T-helper 22 cell (primary cell): ENCODE measurements around the gene CASKIN1.
"Not testable (repeated sequence)": the region's sequence is repeated elsewhere in the genome, so short reads cannot be mapped to it uniquely, and the experiment has no call there.

Source experiments
- DNase-seq: peaks from one replicate; pipeline ENCODE4 v3.0.0-alpha.2; 2020; ENCODE audit warnings: low read depth

CASKIN1 gene

GRCh38 chr16:2155977-2156848 lies 40.2 kb downstream of the CASKIN1 start:
- DNase-seq: no peak

DNA sequence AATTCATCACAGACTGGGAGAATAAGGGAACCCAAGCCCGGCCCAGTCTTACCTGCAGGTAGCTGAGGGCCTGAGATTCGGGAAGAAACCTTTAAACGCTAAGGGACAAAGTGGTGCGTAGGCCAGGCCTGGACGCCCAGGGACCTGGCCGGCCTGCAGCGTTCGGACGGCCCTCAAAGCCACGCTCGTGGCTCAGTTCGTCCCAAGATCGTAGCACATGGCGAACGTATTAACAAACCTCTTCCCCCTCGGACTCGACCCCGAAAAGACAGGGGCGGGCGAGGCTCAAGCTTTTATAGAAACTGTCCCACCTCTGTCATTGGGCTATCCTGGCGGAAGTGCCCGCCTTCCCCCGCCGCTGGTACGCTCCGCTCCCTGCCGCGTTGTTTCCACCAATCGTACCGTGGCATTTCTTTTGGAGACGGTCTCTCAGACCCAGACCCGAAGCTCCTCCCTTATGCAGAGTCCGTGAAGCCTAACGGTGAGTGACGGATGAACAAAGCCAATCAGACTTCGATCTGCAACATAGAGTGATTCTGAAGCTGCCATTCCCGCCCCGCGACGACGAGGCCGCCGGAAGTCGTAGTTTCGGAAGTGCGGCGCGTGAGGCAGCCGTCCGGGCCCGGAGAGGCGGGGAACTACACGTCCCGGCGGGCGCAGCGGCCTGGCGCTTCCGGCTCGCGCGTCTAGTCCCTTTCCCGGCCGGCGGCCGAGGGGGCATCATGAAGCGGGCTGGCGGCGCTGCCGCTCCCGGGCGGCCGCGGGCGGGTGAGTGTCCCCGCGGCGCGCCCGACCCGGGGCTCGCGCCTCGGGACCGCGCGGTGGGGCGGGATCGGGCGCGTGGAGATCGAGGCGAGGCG lies 41.1 kb downstream of the CASKIN1 start, which contains the start of gene TRAF7:
Gene TRAF7 (plus strand): TSS at position 692 of the 860 bp plus-strand sequence. CDS start 8,139 bp downstream, outside the sequence.
- peak; percentile 98 for DNase-seq

DNA sequence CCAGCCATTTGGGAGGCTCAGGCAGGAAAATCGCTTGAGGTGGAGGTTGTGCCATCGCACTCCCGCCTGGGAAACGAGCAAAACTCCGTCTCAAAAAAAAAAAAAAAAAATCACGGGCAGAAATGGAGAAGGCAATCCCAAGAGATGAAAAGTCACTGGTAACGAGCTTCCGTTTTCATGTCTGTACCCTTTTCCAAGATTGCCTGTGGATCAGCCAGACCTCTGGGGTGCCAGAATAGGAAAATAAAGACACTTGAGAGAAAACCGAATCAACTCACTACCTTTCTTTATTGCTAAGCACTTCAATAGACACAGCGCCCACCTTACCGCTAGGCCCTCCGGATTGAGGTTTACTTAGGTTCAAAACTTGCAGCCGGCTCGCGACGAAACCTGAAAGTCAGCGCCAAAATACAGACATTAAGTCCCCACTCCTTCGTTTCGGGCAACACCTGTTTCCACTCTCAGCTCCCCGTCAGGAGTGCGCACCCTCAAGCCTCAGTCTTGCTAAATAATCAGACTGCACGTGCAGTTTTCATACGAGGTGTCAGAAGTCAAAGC lies 41.8 kb downstream of the CASKIN1 start:
- DNase-seq: no peak

DNA sequence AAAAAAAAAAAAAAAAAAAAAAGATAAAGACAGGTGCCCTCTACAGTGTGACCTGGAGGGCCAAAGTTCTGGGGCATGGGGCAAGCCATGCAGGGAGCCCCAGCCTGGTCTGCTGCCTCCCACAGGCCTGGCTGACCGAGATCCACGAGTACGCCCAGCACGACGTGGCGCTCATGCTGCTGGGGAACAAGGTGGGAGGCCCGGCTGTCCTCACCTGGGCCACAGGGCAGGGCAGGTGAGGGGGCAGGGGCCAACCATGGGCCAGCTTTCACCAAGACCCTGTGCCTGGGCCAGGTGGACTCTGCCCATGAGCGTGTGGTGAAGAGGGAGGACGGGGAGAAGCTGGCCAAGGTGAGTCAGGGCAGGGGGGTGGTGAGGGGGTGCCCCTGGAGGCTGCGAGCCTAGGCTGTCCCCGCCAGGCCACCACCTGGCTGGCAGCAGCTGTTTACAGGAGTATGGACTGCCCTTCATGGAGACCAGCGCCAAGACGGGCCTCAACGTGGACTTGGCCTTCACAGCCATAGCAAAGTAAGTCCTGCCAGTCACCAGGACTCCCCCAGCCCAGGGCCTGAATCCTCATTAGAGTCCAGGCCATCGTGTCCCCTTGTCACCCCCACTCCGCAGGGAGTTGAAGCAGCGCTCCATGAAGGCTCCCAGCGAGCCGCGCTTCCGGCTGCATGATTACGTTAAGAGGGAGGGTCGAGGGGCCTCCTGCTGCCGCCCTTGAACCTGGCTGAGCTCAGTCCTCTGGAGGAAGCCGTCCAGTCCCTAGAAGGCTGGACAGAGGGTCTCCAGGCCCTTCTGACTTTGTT lies 43.5 kb downstream of the CASKIN1 start:
- DNase-seq: no peak

DNA sequence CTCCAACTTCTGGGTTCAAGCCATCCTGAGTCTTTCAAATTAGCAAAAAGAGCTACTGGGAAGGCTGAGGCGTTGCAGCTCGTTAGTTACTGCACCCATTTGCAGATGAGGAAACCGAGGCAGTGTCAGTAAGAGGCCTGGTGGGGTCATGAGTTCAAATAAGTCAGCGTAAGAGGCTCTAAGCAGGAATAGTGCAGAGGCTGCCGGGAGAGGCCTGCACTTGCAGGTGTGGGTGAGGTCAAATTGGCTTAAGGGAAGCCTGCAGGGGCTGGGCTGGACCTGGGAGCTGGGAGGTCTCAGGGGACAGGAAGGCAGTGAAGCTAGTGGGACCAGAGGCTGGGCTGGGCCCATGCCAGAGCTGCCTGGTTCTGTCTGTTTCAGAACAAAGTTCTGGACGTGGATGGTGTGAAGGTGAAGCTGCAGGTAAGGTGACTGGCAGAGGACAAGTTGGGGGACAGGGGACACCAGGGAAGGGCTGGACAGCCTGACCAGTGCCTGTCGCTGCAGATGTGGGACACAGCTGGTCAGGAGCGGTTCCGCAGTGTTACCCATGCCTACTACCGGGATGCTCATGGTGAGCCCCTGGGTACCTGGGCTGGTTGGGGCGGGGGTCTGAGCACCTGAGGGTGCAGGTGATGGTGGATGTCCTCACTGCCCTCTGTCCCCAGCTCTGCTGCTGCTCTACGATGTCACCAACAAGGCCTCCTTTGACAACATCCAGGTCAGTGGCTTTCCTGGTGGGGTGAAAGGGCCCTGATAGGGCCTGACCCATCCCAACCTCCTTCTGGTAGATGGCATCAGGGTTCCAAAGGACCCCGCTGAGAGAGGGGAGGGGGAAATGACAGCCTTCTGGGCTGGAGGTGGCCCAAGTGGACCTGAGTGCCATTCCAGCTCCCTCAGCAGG lies 45.0 kb downstream of the CASKIN1 start:
- DNase-seq: no peak

DNA sequence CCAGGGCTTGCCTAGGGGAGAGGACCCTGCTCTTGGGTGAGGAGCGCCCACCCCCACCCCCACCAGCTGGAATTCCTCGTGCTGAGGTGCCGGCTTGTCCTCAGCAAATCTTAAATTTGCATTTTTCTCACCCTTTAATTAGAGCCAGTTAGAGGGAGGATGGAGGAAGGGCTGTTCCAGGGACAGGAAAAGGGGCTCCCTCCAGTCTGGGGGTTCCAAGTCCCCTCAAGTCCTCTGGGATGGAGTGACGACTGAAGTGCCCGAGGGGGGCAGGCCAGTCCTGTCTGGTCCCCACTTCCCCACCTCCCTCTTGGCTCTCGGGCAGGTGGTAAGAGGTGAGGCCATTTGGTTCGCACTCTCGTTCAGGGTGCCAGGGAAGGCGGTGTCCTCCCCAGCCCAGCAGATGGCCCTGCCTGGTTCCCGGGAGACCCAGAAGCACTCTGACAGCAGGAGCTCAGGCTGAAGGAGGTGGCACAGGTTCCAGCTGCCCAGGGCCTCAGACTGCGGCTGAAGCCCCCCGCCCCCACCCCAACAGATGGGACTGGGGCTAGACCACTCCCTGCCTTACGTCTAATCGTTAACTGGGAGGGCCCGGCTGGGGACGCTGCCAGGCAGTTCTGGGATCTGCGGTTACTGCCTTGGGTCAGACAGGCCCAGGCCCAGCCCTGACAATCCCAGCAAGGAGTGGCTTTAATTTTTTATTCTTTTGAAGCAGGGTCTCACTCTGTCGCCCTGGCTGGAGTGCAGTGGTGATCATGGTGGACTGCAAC lies 45.8 kb downstream of the CASKIN1 start:
- no peak for DNase-seq

- DNase-seq: no peak
Observed at GRCh38 chr16:2149630-2150417, 46.6 kb downstream of the CASKIN1 start.

DNA sequence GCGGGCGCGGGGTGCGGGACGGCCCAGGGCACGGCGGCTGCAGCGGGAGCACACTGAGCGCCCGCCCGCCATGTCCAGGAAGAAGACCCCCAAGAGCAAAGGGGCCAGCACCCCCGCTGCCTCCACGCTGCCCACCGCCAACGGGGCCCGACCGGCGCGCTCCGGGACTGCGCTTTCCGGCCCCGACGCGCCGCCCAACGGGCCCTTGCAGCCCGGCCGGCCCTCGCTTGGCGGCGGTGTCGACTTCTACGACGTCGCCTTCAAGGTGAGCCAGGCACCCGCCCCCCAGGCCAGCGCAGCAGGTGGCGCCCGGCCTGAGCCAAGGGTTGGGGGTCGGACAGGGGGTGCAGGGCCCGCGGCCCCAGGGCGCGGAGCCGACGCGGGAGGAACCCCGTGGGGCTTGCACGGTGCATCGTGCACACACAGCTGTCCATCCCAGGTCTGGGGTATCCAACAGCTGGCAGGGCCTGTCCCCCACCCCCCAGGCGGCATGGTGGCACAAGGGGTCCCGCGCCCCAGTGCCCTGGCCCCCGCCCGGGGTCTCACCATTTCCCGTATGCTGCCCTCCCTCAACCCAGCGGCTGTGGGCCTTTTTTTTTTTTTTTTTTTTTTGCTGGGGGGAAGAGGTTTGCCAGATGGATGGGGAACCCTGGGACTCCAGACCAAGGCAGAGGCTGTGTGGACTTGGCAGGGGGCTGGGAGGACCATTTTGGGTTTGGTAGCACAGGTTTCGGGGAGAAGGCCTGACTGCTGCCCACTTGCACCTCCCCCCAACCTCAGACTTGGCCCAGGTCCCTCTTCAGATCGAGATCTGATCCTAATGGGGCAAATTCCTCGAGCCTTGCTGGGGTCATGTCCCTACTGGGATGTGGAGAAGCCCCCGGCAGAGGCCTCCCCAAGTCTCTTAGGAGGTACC lies 47.4 kb downstream of the CASKIN1 start:
- DNase-seq: no peak

DNA sequence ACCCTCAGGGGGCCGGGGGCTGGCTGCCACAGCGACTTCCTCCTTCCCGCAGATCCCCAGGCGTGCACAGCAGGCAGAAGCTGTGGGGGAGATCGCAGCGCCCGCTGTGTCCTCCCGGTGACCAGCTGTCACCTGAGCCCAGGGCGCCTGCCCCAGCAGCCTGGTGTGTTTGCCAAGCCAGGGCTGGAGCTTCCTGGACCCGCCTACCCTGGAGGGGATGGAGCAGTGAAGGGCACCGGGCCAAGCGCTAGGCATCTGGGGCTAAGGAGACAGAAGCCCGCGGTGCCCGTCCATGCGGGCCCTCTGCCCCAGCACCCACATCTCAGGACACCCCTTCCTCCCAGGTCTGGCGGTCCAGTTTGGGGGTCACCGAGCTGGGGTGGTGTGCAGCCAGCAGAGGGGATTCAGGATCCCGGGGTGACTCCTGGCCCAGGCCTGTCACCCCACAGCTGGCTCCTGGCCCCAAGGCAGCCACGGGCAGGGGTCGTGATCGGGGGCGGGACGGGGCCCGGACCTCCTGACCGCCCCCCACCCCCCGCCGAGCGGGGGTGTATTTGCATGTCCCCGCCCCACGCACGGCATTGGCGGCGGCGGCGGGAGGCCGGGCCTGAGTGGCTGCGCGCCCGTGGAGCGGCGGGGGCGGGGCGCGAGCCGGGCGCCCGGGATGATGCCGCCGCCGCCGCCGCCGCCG lies 48.3 kb downstream of the CASKIN1 start, which contains the start of gene RAB26:
Gene RAB26 (plus strand): TSS at position 645 of the 691 bp plus-strand sequence. CDS start 159 bp downstream, outside the sequence.
- peak; percentile 57 for DNase-seq

GRCh38 chr16:2147378-2147777 lies 49.0 kb downstream of the CASKIN1 start:
- no peak for DNase-seq

DNA sequence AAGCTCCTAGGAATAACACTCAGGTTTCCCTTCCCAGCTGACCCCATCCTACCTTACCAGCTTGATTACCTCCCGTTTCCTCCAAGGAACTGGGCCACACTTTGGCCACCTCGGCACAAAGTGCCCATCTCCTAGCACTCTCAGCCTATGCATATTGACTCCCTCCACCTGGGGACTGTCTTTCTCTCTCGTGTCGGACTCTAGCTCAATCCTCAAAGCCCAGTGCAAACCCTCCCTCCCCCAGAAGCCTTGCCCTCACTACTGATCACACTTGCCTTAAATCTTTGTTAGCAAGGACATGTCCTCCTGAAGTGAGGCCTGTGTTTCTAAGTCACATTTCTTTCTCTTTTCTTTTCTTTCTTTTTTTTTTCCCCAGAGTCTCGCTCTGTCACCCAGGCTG lies 50.6 kb downstream of the CASKIN1 start:
- no peak for DNase-seq

- no peak for DNase-seq
Observed at GRCh38 chr16:2143878-2144485, 52.4 kb downstream of the CASKIN1 start.

DNA sequence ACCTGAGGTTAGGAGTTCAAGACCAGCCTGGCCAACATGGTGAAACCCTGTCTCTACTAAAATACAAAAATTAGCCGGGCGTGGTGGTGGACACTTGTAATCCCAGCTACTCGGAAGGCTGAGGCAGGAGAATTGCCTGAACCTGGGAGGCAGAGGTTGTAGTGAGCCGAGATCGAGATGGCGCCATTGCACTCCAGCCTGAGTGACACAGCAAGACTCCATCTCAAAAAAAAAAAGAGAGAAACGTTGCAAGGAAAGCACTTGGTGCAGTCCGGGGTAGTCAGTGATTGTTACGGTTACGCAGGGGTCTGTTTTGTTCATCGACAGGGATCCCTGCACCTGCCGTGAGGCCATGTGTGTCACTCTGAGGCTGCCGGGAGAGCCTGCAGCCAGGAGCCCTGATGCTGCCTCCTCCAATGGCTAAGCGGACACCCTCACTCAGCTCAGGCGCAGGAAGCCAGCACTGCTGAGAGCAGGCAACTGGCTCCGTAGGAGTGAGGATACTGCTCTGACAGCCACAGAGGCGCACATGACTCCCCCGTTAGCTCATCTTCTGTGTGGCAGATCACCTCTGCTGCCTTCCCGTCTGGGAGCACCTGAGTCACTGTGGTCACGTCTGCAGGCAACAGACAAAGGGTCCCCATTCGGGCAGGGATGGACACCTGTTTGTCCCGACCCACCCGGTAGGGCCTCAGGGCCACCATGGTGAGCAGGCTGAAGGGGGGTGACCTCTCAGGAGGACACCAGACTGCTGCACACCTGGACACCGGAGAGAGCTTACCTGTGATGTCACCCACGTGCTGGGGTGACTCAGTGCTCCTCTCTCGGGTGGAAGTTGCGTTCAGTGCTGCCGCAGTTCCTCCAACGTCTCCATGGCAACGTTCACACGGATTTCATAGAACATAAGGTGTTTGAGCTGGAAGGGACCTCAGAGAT lies 53.2 kb downstream of the CASKIN1 start:
- no peak for DNase-seq

DNA sequence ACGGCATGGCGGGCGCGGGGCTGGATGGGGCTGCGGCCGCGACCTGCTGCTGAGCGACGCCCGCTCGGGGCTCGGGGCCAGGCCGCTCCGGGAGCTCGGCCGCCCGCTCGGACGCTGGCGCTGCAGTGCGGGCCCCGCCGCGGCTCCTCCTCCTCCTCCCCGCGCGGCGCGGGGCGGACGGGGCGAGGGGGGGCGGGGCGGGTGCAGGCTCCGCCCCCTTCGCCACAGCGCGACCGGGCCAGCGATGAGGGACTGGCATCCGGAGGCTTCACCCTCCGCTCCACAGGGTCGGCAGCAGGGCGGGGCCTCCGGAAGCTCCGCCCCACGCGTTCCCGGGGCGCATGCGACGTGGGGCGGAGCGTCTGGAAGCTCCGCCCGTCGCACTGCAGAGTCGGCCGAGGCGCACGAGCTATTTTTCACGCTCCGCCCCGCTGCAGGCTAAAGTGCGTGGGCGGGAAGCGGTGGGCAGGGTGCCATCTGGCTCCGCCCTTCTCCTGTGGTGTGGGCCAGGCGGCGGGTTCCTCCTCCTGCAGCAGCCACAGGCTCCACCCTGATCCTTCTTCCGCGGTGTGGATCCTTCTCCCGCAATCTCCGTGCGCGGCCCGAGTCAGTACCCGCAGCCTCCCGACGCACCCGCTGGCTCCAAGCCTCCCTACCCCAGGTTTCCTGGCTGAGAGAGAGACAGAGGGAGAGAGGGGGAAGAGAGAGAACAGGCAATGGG lies 60.5 kb downstream of the CASKIN1 start, which contains the start of gene PKD1:
Gene PKD1 (minus strand): TSS at position 129 of the 721 bp plus-strand sequence. CDS start 209 bp downstream, outside the sequence.
- DNase-seq: peak; percentile 94

GRCh38 chr16:2135071-2135470 lies 61.3 kb downstream of the CASKIN1 start:
- not testable (repeated sequence) for DNase-seq
